Activated naive CD4-positive, alpha-beta T cell (primary cell): ENCODE data around the gene MLN.
"Not testable (repeated sequence)": the region's sequence is repeated elsewhere in the genome, so short reads cannot be mapped to it uniquely, and the experiment has no call there.

Experiments used
- DNase-seq, 4 experiments: peaks; one replicate each; lab custom pipeline; 2025; lab: John Stamatoyannopoulos, UW

The MLN gene

DNA sequence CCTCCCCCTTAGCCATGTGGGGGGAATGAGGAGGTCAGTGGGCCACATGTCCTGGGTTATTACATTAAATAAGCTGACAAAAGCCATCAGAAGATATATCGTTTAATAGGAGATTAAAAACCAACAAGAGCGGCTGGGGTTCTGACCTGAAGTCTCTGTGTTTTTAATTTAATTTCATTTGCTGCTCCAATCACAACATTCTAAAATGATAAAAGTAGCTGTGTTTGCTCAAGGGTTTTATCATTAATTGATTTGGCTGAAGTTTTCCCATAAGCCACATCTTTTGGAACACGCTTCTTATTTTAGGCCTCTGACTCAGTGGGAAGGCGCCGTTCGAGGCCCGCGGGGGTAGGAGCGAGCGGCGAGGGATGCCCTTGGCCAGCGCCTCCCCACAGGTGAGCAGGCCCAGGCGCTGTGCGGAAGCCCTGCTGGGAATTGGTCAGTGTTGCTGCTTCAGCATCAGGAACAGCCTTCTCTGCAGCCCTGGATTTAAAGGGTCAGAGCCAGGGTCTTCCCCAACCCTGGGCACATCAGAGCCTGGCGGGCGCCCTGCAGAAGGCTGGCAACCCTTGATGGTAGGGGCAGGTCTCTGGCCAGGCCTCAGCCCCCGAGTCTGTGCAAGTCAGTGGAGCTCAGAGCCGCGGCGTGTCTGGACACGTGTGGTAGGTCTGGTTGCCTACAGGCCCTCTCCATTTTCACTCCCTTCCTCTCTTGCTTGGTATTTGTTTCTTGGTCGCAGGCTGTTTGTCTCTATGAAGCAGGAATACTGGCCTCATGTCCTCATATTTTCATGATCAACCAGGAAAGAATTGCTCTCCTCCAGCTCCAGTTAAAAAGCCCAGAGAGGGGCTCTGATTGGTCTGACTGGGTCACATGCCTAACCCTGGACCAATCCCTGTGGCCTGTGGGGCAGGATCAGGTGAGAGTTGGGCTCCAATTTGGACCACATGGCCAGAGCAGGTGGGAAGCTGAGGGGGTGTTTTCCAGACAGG lies 30.9 kb upstream of the MLN start:
- no peak for DNase-seq

DNA sequence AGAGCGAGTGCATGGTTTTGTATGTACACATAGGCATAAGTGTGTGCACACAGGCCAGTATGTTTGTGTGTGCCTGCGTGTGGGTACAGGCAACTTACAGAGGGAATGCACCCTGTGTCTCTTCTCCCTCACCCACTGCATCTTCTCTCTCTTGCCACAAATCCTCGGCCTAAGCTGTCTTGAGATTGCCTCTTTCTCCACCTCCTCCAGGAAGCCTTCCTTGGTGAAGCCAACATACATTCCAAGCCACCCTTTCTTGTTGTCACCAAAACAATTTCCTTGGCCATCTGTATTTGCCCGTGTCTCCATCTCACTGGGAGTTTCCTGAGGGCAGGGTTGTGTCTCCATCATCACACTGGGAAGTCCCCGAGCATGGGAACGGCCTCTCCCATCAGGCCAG lies 29.8 kb upstream of the MLN start:
- no peak for DNase-seq

DNA sequence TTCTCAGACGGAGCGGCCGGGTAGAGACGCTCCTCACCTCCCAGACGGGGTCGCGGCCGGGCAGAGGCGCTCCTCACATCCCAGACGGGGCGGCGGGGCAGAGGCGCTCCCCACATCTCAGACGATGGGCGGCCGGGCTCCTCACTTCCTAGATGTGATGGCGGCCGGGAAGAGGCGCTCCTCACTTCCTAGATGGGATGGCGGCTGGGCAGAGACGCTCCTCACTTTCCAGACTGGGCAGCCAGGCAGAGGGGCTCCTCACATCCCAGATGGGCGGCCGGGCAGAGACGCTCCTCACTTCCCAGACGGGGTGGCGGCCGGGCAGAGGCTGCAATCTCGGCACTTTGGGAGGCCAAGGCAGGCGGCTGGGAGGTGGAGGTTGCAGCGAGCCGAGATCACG lies 29.0 kb upstream of the MLN start:
- not testable (repeated sequence) for DNase-seq

DNA sequence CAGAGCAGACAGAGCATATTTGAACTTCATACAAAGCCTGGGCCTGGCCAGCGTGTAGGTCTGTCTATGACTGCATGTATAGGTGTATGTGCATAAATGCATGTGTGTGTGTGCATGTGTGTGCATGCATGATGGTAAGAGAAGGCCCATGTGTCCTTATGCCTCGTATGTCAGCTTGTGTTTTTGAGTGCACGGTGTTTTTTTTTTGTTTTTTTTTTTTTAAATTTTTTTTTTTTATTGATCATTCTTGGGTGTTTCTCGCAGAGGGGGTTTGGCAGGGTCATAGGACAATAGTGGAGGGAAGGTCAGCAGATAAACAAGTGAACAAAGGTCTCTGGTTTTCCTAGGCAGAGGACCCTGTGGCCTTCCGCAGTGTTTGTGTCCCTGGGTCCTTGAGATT lies 27.9 kb upstream of the MLN start:
- DNase-seq = not testable (repeated sequence)

DNA sequence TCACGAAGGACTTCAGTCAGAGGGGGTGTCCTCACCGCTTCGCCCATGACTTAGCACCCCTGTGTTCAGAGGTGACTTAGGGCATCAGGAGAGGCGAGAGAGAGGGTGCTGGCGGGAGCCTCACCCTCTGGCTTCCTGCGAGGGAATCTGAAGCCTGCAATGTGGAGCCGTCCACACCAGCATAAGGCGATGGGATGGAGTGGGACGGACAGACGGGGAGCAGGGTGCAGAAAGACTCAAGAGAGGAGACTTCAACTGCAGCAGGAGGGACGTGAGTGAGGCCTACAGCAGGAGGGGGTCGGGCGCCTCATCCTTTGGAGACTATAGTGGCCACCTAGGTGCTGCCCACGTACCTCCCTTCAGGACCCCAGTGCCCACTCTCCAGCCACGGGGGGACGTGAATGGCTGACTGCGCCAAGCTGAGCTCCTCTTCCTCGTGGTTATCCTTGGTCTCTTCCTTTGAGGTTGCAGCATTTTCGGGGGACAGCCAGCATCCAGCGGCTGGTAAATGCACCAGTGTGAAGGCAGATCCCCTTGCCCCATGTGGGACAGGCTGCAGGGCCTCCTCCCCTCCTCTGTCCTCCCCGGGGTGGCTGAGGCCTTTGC lies 26.9 kb upstream of the MLN start:
- DNase-seq = no peak

DNA sequence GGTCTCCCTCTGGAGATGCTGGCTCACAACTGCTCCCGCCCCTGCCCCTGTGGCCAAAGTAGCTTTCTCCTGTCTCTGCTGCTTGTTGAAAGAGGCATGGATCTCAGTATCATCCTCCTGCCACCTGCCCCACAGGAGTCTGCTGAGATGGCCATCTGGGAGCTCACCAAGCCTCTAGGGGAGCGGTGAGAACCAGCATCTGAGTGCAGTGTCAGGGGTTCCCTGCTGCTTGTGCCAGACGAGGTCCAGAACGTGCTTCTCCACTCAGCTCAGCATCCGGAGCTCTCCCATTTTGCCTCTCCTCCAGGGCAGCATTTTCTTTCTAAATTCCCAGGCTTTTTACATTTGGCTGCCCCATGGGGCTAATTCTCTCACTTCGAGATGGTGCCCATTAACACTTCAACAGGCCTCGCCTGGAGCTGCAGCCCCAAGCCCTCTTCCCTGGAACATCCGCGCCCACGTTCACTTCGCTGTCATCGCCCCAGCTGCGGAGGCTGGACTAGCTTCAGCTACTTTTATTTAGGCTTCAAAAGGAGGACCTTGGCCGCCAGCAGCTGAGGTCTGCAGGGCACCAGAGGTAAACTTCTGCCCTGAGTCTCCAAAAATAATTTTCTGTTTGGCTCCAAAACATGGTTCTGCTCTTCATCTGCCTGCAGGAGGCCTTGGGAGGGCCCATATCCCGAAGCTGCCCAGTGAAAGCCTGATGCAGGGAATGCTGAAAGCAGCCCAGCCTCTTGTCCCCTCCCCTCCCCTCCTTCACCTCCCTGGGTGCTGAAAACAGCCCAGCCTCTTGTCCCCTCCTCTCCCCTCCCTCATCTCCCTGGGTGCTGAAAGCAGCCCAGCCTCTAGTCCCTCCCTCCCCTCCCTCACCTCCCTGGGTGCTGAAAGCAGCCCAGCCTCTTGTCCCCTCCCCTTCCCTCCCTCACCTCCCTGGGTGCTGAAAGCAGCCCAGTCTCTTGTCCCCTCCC lies 25.2 kb upstream of the MLN start:
- DNase-seq = no peak

DNA sequence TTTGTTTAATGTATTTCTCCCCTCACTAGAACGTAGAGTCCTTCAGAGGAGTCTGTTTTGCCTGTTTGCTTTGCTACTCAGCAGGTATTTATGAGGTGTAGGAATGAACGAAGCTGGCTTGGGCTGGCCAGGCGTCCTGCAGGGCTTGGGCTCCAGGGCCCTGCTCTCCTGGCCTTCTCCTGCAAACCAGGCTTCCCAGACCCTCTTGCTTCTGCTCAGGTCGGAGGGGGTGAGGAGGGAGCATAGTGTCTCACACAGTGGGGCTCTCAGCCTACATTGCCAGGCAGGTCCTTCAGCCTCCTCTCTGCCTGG lies 24.6 kb upstream of the MLN start:
- DNase-seq = no peak

DNA sequence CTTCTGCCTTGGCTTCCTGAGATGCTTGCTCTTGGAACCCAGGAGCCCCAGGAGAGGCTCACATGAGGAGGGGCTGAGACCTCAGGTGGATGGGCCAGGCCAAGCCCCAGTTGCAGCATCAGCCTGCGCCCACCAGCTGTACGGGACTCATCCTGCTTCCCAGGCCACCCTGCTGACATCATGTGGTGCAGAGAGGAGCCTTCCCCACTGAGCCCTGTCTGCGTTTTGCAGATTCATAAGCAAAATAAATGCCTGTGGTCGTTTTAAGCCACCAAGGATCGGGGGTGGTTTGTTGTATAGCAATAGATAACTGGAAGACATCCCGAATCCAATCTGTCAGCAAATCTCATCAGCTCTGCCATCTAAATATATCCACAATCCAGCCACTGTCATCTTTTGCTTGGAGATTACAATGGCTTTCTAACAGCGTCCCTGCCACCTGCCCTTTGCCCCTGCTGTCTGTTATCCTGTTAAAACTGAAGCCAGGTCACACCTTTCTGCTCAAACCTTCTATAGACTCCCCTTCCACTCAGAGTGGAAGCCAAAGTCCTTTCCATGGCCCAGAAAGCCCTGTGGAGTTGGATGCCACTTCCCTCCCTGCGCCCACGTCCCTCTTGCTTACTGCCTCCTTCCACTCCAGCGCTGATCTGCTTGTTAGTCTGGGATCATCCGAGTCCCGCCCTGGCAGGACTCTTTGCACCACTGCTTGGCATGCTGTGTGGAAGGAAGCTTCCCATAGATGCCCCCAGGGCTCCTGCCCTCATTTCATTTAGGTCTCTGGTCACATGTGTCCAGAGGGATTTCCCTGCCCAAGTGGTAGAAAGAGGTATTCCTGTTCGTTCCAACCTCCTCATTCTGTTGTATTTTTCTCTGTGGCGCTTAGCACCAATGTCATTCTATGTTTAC lies 24.0 kb upstream of the MLN start:
- no peak for DNase-seq

DNA sequence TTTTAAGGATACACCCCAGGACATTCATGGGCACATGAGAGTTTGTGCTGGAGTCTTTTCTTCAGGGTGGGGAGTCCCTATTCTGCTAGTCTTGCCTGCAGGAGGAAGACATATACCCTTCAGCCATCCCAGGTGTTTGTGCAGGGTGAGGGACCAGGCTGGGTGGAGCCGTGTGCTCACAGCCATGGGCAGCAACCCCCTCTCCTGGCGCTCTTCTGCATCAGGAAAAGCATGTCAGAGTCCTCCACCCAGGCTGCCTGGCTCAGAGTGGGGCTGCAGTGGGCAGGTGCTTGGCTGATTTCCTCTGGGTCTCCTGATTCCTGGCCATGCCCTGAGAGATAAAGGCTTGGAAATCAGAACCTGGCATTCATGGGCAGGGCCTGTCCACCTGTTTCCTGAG lies 22.7 kb upstream of the MLN start:
- no peak for DNase-seq

DNA sequence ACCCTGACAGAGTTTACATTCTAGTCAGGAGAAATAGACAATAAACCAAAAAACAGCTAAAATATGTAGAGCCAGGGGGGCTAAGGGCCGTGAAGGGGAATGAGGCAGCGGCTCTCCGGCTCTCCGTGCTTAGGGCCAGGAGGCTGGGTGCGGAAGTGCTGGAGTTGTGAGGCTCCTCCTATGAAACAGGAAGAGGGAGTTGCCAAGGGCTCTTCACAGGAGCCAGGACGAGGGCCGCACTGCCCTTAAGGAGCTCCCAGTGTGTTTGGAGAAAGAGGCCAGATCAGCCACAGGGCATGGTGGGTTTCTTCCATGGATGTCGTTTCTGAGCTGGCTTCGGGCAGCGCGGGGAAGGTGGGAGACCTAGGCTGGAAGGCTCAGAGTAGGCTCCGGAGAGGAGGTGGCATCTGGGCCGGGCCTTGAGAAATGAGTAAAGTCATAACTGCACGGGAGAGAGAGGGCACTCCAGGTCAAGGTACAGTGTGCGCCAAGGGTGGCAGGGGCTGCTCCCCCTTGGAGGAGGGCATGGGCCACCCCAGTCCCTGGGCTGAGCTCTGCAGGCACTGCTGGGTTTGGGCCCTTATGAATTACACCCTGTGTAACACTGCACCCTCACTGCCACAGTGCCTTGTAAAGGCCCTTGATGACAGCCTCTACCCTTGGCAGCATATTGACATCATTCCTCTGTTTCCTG lies 20.8 kb upstream of the MLN start:
- no peak for DNase-seq

DNA sequence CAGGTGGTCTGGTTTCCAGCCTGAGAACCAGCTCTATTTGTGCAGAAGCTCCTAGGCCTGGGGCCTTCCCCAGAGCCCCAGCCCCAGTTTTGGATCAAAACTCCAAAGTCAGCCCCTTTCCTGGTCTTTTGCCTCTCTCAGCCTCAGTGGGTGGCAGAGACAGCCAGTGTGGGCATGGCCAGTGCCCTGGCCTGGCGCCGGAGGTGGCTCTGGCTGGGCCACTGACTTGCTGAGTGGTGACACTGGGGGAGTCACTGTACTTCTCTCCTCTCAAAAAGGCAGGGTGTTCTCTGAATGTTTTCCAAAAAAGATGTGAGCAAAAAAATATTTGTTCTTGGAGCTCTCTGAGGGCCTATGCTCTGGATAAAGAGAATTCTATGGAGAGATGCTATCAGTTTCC lies 20.0 kb upstream of the MLN start:
- no peak for DNase-seq

DNA sequence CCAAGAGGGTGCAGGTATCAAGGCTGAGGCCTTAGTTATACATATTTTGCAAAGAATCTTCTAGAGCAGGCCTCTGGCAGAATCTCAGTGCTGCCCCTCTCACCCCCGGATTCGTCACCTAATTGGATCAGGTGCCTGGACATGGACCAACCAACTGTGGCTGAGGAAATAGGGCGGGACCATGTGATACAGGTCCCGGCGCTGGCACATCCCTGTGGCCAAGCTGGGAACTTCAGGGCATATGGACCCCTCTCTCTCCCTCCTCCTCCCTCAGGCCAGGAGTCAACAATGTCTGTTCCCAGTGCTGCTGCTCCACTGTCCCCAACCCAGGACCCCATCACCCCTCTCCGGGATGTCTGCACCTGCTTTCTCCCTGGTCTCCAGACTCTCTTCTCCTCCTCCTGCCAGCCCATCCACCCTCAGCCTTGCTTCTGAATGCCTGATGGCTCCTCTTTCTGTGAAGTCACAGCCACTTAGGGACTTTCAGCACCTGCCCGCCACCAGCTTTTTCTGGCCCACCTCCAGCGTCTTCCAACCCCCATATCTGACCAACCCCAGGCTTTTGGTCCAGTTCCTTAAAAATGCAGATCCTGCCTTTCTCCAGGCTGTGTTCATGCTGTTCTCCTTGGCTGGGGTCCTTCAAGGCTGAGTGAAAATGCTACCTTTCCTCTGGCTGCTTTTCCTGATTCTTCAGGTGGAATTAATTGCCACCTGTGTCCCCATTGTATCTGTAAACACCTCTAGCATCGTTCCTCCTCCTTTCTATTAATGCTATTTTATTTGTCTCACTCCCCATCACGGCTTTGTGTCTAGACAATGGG lies 19.0 kb upstream of the MLN start:
- no peak for DNase-seq

DNA sequence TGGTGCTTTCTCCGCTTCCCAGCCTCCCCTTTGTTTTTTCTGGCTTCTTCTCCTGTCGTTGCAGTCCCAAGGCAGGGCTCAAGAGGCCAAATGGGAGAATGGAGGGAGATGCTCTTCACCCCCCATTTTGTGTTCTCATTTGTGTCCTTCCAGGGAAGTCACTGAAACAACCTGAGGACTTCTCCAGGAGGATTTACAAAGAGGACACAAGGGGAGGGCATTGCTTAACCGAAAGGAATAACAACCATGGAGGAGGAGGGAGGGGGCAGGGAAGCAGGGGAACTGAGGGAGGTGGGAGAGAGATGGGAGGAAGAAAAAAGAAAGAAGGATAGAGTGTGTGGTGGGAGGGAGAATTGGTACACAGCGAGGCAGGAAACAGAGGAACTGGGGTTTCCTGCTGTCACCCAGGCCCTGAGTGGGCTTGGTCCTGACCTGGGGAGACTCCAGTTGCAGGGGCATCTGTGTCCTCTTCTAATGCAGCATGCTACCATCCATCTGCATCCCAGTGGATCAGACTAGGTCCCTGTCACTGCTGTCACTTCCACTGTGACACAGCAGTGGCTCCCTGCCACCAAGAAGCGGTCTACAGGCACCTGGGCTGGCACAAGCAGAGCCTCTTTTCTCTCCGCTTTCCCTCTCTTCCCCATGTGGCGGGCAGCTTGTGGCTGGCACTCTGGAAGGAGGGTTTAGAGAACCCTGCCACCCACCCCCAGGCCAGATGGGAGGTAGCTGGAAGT lies 17.1 kb upstream of the MLN start:
- DNase-seq = no peak

DNA sequence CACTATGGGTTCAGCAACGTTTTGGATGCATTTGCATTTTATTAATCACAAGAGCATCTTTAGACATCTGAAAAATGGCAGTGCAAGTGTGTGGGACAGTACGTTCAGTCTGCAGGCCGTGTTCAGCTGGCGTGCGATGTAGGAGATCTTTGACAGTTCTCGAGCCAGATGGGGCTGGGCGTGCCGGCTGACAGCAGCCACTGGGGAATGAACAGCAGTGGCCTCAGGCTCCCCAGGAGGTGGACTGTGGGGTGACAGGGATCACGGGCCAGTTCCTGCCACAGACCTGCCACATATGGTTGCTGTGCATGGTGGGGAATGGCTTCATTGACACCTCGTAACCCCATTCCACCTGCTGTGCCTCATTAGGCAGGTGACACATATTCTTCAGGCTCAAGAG lies 16.4 kb upstream of the MLN start:
- no peak for DNase-seq

DNA sequence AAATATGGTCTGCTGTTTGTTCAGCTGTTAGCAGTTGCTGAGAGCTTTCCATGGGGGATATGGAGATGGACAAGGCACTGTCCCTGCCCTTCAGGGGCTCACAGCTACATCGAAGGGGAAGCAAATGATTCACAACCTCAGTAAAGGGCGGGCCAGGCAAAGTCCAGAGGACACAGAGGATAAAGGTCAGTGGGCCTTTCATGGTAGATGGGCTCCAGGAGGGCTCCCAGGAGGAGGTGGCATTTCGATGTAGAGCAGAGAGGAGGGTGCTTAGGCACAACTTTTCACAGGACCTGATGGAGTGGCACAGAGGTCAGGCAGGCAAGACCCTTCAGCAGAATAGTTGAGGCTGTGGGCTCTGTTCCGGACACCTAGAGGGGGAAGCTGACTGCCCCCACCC lies 15.2 kb upstream of the MLN start:
- DNase-seq = no peak

DNA sequence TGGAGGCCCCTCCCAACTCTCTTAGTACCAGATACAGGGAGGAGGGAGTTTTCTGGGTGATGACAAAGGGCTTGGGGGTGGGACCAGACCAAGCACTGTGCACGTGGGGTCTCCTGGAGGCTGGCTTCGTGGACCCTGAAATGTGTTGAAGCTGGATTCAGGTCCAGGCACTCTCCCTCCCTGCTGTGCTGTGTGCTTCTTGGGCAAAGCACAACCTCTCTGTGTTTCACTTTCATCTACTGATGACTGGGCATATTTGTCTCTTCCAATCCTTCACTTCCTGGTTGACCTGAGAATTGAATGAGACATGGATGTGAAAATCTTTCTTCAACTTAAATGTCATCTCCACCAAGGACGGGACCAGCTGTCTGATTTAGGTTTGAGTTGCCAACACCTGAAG lies 14.5 kb upstream of the MLN start:
- DNase-seq = no peak

DNA sequence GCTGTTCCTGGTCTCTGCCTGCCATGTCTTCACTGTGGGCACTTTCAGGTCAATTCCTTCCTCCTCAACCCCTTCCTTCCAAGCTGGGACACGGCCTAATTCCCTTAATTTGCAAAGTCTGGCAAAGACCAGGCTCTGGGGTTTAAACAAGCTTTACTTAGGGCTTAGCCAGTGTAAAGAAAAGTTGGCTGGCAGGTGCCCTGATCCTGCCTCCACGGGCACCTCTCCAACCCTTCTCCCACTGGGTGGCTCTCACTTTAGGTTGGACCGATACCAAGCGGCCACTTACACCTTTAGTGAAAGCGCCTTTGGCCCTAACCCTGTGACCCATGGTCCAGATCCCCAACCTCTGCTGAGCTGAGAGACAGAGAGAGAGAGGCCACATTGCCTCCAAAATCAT lies 13.7 kb upstream of the MLN start:
- no peak for DNase-seq

DNA sequence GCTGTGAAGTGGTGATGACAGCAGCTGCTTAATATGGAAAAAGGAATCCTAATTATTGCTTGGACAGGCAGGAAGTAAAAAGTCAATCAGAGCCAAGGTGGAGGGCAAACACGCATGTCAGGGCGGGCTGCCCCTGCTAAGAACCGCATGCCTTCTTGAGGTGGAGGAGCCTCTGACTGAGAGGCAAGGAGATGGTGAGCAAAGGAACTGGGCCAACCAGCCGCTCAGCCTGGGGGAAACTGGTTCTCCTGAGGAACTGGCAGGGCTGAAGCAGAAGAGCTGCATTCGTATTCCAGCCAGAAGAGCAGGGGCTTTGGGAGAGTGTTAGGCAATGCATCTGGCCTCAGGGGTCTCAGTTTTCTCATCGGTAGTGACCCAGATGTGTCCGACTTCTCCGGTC lies 13.1 kb upstream of the MLN start:
- DNase-seq = no peak

DNA sequence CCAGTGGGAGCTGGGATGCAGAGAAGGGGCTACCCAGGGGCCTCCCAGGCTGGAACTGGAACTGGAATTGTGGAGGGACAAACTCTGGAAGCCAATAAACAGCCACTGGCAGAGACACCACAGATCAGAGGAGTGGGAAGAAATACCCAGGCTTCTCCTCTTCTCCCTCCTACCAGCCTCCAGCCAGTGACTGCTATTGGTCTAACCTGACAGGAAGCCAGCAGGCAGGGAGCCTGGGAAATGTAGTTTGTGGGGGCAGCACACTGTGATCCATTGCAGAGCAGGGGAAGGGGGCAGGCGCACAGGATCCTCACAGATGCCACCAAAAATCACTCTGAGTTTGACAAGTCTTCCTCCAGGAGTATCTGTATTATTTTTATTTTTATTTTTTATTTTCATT lies 12.1 kb upstream of the MLN start:
- no peak for DNase-seq
